ENCODE data around the gene MPG. TPM values are rescaled to one million over a fixed set of nuclear protein-coding genes. Genes with fewer than 3 reads are reported as not detected.

The MPG gene
- polyA plus RNA-seq, 1 of the 3 experiments (the other 2 are of a cell fraction), result 98.3 TPM

- TF ChIP-seq FOXM1 (IDR thresholded peaks at IDR 0.05; ENCODE audit: low read depth), result no peak
- no peak for TF ChIP-seq SIN3A (IDR thresholded peaks at IDR 0.05; ENCODE audit: borderline replicate concordance, low read depth, low read length)
- no peak for TF ChIP-seq MEF2A (IDR thresholded peaks at IDR 0.05; ENCODE audit: borderline replicate concordance, low read depth)
- TF ChIP-seq ELF1 (IDR thresholded peaks at IDR 0.05), result no peak
- TF ChIP-seq RCOR1 (IDR thresholded peaks at IDR 0.05; ENCODE audit: low read length), result no peak
- TF ChIP-seq, protein P1, sequence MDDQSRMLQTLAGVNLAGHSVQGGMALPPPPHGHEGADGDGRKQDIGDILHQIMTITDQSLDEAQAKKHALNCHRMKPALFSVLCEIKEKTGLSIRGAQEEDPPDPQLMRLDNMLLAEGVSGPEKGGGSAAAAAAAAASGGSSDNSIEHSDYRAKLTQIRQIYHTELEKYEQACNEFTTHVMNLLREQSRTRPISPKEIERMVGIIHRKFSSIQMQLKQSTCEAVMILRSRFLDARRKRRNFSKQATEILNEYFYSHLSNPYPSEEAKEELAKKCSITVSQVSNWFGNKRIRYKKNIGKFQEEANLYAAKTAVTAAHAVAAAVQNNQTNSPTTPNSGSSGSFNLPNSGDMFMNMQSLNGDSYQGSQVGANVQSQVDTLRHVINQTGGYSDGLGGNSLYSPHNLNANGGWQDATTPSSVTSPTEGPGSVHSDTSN (IDR thresholded peaks at IDR 0.05), result no peak
- no peak for TF ChIP-seq YY1 (IDR thresholded peaks at IDR 0.05; ENCODE audit: low read depth)
- TF ChIP-seq TEAD4 (IDR thresholded peaks at IDR 0.05; ENCODE audit: borderline replicate concordance, insufficient read depth), result no peak
- no peak for TF ChIP-seq NRF1 (IDR thresholded peaks at IDR 0.05; ENCODE audit: low read depth, low read length)
These were observed 23.6 kb downstream of the MPG start (continued) for GRCh38 chr16:101586-101985.

DNA sequence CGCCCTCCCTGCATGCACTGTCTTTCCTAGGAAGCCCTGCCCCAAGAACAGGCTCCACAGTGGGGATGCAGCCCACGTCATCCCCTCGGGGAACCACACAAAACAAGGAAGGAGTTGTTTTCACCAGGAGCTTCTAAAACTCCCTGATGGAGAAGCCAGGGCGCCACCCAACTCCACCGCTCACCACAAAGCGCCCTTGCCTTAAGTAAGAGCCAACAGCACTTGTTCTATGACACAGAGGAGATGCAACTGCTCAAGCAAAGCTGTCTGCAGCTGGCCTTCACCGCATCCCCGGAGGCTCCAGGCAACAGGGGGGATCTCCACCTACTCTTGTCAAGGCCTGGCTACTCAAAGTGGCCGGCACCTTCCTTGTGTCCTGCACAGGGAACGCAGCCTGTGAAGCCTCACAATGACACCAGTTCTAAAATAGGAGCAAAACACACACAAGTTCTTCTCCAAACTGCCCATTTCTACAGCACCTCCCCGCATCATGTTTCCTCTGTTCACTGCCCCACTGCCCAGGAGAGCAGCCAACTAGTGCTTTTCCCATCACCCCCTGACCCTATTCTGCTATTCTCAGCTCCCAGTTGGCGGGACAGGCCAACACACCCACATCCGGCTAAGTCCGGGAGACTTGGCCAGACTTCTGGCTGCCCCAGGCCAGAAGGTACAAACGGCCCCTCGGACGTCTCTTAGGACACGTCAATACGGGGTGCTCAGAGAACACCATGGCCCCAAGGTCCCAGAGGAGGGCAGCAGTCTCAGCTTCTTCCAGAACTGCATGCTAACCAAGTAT lies 24.2 kb downstream of the MPG start:
- Histone ChIP-seq H3K4me3 (ENCODE audit: low read depth in 2 of 2, low read length in 1 of 2) (no peak overlapping the region), H3K27ac (ENCODE audit: low read depth in 2 of 2, low read length in 1 of 2) (no peak overlapping the region), H3K9me3 (no peaks in the 10 kb centered on the region), H3K27me3 (ENCODE audit: insufficient read depth) (no peaks in the 10 kb centered on the region), H3K36me3 (replicated peaks in 1 of 2; ENCODE audit: control insufficient read depth in 1 of 2, insufficient read depth in 2 of 2, low read length in 1 of 2) (peaks cover 0 to 4% of the 10 kb centered on the region in 2 experiments), H4K20me1 (ENCODE audit: insufficient read depth) (no peaks in the 10 kb centered on the region), H3F3A (replicated peaks; ENCODE audit: insufficient read depth) (peaks cover under 1% of the 10 kb centered on the region), H3K4me2 (no peak overlapping the region), H3K9me2 (no peaks in the 10 kb centered on the region), H3K79me2 (ENCODE audit: insufficient read depth) (no peaks in the 10 kb centered on the region), H3K9ac (no peak overlapping the region), H2AFZ (ENCODE audit: low read depth) (no peak overlapping the region), H3K4me1 (ENCODE audit: control insufficient read depth in 1 of 2, insufficient read depth in 2 of 2, low read depth in 1 of 2, low read length in 1 of 2) (no peaks in the 10 kb centered on the region; a peak in 1 of 4 replicates)
- ChIA-PET CTCF (interaction anchor here (0.6 to 27.8 kb wide), 4 partner anchors 37 to 286 kb away, joined by 4 to 793 read pairs (median 64); partner anchors contain the start of genes HBQ1 and RHBDF1), POLR2A (no interaction called here)
- TF ChIP-seq FOXJ3 (CRISPR knock-in tag; IDR thresholded peaks at IDR 0.05) (no peak), GATA2 (CRISPR knock-in tag; IDR thresholded peaks at IDR 0.05) (no peak), USF1 (IDR thresholded peaks at IDR 0.05; ENCODE audit: borderline replicate concordance, low read depth) (no peak), USF2 (IDR thresholded peaks at IDR 0.05; ENCODE audit: borderline replicate concordance, low read depth, low read length) (no peak), CTCF (IDR thresholded peaks at IDR 0.05) (no peak), RAD21 (IDR thresholded peaks at IDR 0.05; ENCODE audit: low read length) (no peak), RXRA (IDR thresholded peaks at IDR 0.05; ENCODE audit: borderline replicate concordance, low read depth) (no peak), FOXM1 (IDR thresholded peaks at IDR 0.05; ENCODE audit: low read depth) (no peak), EP300 (IDR thresholded peaks at IDR 0.05; ENCODE audit: borderline replicate concordance in 1 of 2, low read depth in 1 of 2, low read length in 1 of 2) (no peak), NRF1 (IDR thresholded peaks at IDR 0.05; ENCODE audit: low read depth, low read length) (no peak), MAX (IDR thresholded peaks at IDR 0.05; ENCODE audit: low read depth) (no peak)
- TF ChIP-seq, protein P2, sequence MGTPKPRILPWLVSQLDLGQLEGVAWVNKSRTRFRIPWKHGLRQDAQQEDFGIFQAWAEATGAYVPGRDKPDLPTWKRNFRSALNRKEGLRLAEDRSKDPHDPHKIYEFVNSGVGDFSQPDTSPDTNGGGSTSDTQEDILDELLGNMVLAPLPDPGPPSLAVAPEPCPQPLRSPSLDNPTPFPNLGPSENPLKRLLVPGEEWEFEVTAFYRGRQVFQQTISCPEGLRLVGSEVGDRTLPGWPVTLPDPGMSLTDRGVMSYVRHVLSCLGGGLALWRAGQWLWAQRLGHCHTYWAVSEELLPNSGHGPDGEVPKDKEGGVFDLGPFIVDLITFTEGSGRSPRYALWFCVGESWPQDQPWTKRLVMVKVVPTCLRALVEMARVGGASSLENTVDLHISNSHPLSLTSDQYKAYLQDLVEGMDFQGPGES (IDR thresholded peaks at IDR 0.05; ENCODE audit: low read depth, low read length), result no peak
- TF ChIP-seq, protein P1 (IDR thresholded peaks at IDR 0.05), result no peak
- no peak for DNase-seq
- WGBS (ENCODE audit: low lambda C conversion rate), result 94% methylated on average over 17 of the region's 19 CpGs
